Pericardium fibroblast (primary cell): ENCODE data around the gene CUTA. TPM values are rescaled to one million over a fixed set of nuclear protein-coding genes. Genes with fewer than 3 reads are reported as not detected.

Experiments used
- total RNA-seq: library from RNA; depleted of rRNA; stranded (reverse); fragments of >200 nt; gene quantifications from 2 replicates; pipeline ENCODE4 v1.2.3, GENCODE V29; 2015

Gene CUTA, protein sequence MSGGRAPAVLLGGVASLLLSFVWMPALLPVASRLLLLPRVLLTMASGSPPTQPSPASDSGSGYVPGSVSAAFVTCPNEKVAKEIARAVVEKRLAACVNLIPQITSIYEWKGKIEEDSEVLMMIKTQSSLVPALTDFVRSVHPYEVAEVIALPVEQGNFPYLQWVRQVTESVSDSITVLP
- 174 and 180 TPM in 2 replicates for total RNA-seq

DNA sequence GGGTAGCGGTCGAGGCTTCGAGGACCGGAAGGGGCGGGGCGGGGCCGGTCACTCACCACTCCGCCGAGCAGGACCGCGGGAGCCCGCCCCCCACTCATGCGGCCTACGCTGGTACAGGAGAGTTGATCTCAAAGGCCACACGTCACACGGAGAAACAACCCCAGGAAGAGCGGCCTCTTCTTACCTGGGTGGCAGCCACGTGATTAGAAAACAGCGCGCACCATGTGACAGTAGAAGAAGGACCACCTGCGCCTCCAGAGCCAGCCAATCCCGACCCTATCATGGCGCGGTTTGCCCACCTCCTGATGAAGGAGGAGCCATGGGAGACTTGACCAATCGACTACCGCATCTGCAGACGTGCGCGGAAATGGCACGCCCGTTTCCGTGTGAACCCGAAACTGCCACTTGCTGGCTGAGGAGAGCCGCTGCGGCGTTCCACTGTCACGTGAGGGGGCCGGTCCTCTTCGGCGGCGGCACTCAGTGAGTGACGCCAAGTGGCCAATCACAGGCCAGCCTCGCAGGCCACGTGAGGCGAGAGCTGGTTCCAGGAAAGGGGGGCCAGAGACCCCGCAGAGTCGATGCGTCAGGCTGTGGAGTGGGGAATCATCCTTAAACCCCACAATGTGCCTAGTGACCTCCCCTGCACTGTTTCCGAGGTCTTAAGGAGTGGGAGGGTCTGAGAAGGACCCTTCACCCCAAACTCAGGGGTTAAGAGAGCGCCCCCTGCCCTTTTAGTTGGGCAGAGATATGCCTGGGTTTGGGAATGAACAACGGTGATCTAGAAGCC, at the start of gene CUTA:
CUTA (minus strand) TSS at position 205 of the 787 bp plus-strand sequence; CDS start at position 98, 107 bp downstream.

GRCh38 chr6:33454009-33454946, 36.4 kb upstream of the CUTA start, which contains the start of gene ZBTB9:
Gene ZBTB9 (plus strand): TSS chr6:33454576. CDS start chr6:33455101, 525 bp downstream.

DNA sequence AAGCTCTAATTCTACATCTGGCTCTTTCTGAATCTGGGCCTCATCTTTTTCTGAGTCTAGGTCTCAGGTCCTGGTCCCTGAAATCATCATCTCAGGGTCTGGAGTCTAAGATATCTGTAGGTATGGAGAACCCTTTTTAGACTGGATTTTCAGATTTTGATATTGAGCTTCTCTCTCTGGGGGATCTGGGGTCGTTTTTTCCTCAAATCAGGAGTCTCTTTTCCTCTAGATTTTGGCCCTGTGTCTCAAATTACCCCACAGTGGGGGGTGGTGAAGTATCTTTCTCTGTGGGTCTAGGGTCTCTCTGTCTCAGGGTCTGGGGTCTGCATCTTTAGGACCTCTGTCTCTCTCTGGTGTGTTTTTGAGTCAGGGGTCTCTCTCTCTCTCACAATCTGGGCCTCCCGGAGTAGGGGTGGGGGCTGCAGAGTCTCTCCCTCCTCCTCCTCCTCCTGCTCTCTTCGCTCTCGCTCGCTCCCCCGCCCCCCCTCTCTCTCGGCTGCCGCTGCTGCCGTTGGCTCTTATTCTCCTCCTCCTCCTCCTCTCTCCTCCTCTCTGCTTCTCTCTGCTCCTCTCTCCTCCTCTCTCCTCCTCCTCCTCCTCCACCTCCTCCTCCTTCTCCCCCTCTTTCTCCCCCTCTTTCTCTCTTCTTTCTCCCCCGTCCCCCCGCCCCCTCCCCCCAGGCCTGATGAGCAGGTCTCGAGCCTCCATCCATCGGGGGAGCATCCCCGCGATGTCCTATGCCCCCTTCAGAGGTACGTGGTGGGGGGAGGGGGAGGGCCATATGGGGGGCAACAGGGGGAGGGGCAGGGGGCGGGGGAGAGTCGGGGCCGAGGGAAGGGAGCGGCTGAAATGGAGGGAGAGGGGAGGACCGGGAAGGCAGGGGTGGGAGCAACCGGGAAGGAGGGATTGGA, 1.9 kb upstream of the CUTA start, which contains the start of gene SYNGAP1:
SYNGAP1 (plus strand) TSS at position 486 of the 911 bp plus-strand sequence; CDS start at position 686, 200 bp downstream.

GRCh38 chr6:33410711-33411631, 6.9 kb downstream of the CUTA start, which contains the start of gene PHF1:
Gene PHF1 (plus strand): TSS chr6:33411014. CDS start chr6:33412264, 1,250 bp downstream.

GRCh38 chr6:33391278-33391921, 26.5 kb downstream of the CUTA start, which contains the start of gene KIFC1:
Gene KIFC1 (plus strand): TSS chr6:33391823. CDS start chr6:33391986, 163 bp downstream.

Other genes with a start within 250 kb of the CUTA start
- gene COL11A2, start 225.6 kb downstream of the CUTA start, total RNA-seq, result under 0.01 and 0.09 TPM in 2 replicates
- 20.3 and 20.7 TPM in 2 replicates for gene RXRB, start 217.4 kb downstream of the CUTA start, total RNA-seq
- 97.4 and 161 TPM in 2 replicates for gene SLC39A7, start 217.2 kb downstream of the CUTA start, total RNA-seq
- 5.7 and 9.1 TPM in 2 replicates for gene HSD17B8, start 213.5 kb downstream of the CUTA start, total RNA-seq
- 12.3 and 12.8 TPM in 2 replicates for gene RING1, start 209.6 kb downstream of the CUTA start, total RNA-seq
- gene VPS52, start 146.2 kb downstream of the CUTA start, total RNA-seq, result 34.2 and 34.8 TPM in 2 replicates
- 5,390 and 8,802 TPM in 2 replicates for gene RPS18, start 146.0 kb downstream of the CUTA start, total RNA-seq
- gene B3GALT4, start 141.0 kb downstream of the CUTA start, total RNA-seq, result 1.7 and 2.3 TPM in 2 replicates
- 58.0 and 63.1 TPM in 2 replicates for gene WDR46, start 128.9 kb downstream of the CUTA start, total RNA-seq
- 20.3 and 43.9 TPM in 2 replicates for gene PFDN6, start 128.5 kb downstream of the CUTA start, total RNA-seq
- gene RGL2, start 119.2 kb downstream of the CUTA start, total RNA-seq, result 20.2 and 22.2 TPM in 2 replicates
- gene TAPBP, start 104.0 kb downstream of the CUTA start, total RNA-seq, result 62.6 and 65.8 TPM in 2 replicates
- gene ZBTB22, start 100.4 kb downstream of the CUTA start, total RNA-seq, result 18.5 and 19.1 TPM in 2 replicates
- gene DAXX, start 95.1 kb downstream of the CUTA start, total RNA-seq, result 25.2 and 26.2 TPM in 2 replicates
- 0.47 and 1.3 TPM in 2 replicates for gene KIFC1, start 26.3 kb downstream of the CUTA start, total RNA-seq
- 24.5 and 29.9 TPM in 2 replicates for gene PHF1, start 7.1 kb downstream of the CUTA start, total RNA-seq
- gene SYNGAP1, start 2.0 kb upstream of the CUTA start, total RNA-seq, result 2.6 and 6.2 TPM in 2 replicates
- 1.4 and 4.1 TPM in 2 replicates for gene ZBTB9, start 36.5 kb upstream of the CUTA start, total RNA-seq
- gene BAK1, start 162.2 kb upstream of the CUTA start, total RNA-seq, result 5.9 and 14.5 TPM in 2 replicates
- gene ITPR3, start 203.2 kb upstream of the CUTA start, total RNA-seq, result 15.9 and 27.5 TPM in 2 replicates